Endometrium (tissue), 2 donors: Measurements from ENCODE around the gene GMNC.

ENCODE experiments used
- FAIRE-seq: peaks from 2 replicates; lab custom pipeline; 2012; peaks lifted over from hg19 to GRCh38; lab: Jason Lieb, UNC
- donor health status: control.
- donor health status: control.

Gene GMNC

GRCh38 chr3:190848870-190849269, 13.6 kb downstream of the GMNC start:
- FAIRE-seq, result no peak

DNA sequence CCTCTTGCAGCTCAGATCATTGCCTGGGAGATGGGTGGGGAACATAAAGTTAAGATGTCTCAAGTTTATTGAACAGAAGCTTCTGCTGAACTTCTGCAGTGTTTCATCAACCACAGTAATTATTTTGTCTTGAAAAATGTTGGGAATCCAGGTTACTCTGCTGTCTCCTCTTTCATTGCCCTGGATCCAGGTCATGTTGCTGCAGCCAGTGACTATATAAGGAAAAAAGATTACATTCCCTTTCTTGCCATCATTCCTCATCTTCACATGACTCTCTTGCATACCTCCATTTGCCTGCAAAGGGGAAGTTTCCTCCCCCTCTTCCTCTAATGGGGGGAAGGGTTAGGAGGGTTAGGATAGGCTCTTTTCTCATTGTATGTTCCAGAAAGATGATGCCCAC, 15.1 kb downstream of the GMNC start:
- FAIRE-seq, result no peak

DNA sequence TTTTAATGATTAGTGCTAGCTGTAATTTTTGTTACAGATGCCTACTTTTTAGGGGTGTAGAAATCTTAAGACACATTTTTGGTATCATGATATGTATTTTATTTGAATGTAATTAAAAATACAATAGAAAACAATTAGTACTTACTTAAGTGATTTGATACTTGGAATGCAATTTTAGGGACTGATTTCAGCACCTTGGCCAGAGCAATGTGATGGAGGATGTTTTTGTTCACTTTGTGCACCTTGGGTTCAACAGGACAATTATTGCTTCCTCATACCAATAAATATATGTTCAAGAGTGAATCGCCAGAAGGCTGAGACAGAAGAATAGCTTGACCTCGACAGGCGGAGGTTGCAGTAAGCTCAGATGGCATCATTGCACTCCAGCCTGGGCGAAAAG, 22.3 kb downstream of the GMNC start:
- FAIRE-seq, result no peak

DNA sequence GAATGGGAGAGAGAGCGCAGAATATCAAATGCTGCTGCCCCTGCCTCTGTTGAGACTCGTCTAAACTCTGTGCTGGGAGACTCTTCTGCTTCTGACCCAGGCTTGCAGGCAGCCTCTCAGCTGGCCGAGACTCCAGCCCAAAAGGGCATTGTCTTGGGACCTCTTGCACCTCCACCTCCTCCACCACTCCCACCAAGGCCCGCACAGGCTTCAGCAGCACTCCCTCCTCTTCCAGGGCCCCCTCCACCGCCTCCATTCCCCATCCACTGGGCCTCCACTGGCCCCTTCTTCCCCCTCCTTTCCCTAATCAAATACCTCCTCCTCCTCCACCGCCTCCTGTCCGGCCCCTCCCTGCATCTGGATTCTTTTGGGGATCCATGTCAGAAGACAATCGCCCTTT, 31.3 kb downstream of the GMNC start:
- FAIRE-seq, result no peak

GRCh38 chr3:190830031-190830430, 32.5 kb downstream of the GMNC start:
- FAIRE-seq, result no peak

DNA sequence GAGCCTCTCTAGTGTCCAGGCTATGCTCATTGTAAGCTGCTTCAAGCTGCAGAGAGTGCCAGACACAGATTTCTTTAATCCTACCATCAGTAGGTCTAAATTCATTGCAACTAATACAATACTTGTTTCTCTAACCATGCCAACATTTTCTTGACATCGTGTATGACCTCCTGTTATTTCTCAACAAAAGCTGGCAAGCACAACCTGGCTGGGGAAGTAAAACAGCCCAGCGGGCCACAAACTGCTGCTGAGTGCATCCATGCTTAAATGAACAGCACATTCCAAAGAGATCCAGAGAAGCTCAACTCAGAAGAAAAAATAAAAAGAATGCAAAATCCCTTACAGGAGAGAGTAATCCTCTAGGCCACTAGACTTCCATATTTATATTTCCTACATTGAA, 36.5 kb downstream of the GMNC start:
- no peak for FAIRE-seq

- FAIRE-seq, result no peak
Observed at GRCh38 chr3:190825386-190826016, 37.0 kb downstream of the GMNC start.

DNA sequence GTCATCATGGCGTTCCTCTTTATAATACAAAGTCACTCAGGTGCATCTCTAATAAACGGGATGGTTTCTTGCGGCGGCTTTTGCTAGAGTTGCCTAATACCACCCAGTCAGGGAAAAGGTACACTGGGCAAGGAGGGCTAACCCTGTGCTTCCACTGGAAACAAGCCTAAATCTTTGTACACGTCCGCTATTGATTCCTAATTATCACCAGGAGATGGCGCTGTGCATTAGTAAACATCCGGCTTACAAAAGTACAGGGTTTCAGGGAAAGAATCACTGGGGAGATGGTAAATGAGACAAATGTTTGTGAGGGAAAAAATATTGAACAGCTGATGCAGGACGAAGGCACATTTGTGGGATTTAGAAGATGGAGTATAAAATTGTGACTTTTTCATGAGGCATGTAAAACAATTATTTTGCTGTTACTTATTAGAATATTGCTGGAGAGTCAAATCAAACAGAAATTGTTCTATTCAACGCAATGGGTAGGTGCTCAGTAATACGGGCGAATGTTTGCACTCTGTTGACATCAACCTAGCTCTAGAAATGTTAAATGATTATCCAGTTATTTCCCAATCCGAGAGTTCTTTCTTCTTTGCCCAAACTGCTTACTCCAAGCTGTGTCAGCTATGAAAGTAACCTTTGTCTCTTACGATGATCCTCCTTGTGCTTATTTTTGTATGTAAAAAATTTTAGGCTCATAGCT, 50.6 kb downstream of the GMNC start:
- FAIRE-seq, result no peak

DNA sequence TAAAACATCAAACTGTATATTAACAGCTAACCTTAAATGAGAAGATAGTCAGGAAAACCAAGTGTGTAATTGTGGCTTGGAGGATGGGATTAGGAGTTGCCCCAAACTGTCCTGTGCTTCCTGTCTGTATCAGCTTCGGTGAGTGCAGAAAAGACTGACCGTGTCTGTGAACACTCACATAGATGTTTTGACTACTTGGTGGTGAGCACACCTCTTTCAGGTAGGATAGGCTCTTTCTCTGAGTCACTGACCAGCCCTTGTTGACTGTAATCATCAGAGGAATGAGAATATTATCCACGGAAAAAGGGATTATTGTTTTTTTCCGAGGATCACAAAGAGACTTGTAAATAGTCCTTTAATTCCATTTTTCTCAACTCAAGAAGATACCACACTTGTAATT, 51.5 kb downstream of the GMNC start:
- FAIRE-seq, result no peak

- no peak for FAIRE-seq
Observed at GRCh38 chr3:190809351-190809750, 53.1 kb downstream of the GMNC start.

DNA sequence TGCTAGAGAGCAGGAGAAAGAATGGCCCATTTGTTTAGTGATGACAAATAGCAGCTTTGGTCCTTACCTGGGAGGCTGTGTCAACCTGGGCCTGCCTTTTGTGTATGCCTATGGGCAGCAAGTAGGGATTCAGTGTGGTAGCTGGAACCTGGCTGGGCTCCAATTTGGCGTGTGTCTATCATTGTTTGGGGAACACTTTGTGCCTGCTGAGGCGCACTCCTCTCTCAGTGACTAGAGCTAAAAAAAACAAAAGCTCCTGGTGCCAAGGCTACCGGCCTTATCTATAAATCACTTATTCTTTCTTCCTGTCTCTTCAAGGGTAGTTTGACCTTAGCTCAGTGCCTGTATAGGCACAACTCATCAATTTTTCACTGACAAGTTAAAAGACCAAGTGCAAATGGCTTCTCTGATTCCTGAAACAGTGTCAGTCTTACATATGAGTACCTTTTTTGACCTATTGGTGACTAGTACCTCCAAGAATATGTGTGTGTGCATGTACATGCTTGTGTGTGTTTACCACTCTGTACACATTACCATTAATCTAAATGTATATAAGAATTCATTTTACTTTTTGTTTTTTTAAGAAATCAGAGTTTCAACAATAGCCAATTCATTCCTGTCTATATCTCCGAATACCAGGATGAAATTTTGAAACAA, 54.6 kb downstream of the GMNC start:
- FAIRE-seq, result no peak
